Hematopoietic multipotent progenitor cell treated with erythropoietin and hydrocortisone succinate and interleukin-3 and kit ligand, for 8 days (in vitro differentiated cells): Measurements from ENCODE around the gene SARM1.

Experiments
- DNase-seq: peaks from one replicate; pipeline ENCODE4 v3.0.0-alpha.2; 2015

The SARM1 gene

GRCh38 chr17:28342313-28342712 is 29.2 kb upstream of the SARM1 start:
- DNase-seq = no peak

DNA sequence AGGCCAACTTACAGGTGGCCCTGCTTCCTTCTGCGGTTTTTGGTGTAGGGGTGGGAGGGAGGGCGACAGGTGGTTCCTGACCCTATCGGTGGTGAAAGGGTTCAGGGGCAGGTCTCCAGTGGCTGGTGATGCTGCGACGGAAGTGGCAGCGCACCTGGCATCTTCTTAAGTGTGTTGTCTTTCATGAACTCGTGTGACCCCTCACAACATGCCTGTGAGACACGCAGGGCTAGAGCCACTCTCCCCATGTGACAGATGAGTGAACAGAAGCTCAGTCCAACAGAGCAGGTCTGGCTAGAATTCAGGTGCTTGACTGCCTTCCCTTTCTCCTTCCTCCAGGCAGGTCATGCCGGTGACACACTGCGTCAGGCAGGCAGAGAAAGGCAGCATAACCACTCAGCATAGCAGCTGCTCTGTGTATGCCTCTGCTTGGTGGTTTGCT is 28.0 kb upstream of the SARM1 start:
- DNase-seq = no peak

DNA sequence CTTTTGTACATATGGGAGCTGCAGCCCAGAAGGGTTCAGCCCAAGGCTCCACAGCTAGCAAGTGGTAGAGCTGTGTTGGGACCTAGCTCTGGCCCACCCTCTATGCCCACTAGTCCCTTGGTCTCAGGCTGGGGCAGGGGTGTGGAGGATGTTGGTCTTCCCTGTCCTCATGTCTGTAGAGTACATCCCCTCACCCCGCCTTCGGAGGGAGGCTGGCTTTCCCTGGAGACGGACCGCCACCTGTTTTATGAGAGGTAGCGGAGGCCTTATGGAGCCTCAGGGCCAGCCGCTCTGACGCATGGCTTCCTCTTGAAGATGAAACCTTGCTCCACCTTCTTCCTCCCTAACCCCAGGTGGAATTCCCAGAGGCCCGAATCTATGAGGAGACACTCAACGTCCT is 27.5 kb upstream of the SARM1 start:
- no peak for DNase-seq

DNA sequence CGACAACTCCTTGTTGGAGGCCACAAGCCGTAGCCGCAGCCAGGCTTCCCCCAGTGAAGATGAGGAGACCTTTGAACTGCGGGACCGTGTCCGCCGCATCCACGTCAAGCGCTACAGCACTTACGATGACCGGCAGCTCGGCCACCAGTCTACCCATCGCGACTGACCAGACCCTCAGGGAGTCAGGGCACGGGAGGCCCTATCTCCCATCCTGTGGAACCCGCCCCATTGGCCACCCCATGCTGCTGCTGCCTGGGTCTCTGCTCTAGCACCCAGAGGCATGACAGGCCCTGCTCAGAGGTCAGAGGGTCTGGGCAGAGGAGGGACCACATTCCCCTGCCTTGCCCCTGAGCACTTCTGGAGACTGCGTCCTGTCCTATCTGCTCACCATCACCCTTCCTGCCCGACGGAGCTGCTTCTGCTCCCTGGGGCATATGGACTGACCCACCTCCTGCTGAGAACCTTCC is 27.0 kb upstream of the SARM1 start:
- no peak for DNase-seq

GRCh38 chr17:28345419-28346198 is 25.9 kb upstream of the SARM1 start:
- DNase-seq = no peak

- no peak for DNase-seq
Observed at GRCh38 chr17:28346199-28346580, 25.3 kb upstream of the SARM1 start.

DNA sequence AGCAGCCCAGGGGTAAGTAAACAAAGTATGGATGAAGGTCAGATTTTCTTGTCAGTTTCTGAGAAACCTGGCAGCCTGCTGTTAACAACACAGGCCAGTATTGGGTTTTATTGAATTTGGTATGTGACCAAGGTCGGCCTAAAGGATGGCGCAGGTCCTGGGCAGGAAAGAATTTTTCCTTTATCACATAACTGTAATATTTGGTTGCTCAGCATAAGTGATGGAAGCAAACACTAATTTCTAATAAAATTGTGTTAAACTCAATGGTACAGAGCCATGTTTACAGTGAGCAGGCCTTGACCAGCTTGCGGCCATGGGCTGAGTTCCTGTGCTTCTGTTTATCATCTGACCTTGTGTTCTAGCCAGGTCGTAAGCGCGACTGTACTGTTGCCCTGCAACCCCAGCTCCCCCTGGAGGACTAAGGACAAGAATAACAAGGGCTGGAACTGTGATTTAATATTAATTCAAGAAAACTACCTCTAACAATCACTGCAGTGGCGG is 24.7 kb upstream of the SARM1 start:
- DNase-seq = no peak

- no peak for DNase-seq
Observed at GRCh38 chr17:28347261-28347891, 24.1 kb upstream of the SARM1 start.

- no peak for DNase-seq
Observed at GRCh38 chr17:28348979-28349378, 22.5 kb upstream of the SARM1 start.

GRCh38 chr17:28350271-28350670 is 21.2 kb upstream of the SARM1 start:
- DNase-seq = no peak

GRCh38 chr17:28357061-28357900 is 14.2 kb upstream of the SARM1 start, which contains the start of gene POLDIP2:
POLDIP2 (minus strand) TSS chr17:28357527; CDS start chr17:28357448, 79 bp downstream.
- DNase-seq = peak; percentile 94

GRCh38 chr17:28357901-28358197 is 13.6 kb upstream of the SARM1 start:
- DNase-seq = no peak

DNA sequence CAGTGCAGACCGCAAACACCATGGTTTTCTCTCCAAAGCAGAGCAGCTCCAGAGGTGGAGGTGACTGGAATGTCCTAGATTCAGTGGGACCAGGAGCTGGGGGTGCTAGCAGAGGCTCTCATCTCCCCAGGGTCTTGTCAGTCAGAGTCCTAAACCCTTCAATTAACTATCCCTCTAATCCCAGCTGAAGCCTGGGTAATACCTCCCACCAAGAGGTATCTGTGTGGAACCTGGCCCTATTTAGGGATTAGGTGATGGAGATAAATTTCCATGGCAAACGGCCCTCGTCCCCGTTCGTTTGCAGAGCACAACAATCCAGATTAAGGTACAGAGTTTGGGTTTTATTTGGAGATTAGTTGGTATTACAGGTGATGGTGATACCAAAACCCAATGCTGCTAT is 8.3 kb upstream of the SARM1 start:
- no peak for DNase-seq

DNA sequence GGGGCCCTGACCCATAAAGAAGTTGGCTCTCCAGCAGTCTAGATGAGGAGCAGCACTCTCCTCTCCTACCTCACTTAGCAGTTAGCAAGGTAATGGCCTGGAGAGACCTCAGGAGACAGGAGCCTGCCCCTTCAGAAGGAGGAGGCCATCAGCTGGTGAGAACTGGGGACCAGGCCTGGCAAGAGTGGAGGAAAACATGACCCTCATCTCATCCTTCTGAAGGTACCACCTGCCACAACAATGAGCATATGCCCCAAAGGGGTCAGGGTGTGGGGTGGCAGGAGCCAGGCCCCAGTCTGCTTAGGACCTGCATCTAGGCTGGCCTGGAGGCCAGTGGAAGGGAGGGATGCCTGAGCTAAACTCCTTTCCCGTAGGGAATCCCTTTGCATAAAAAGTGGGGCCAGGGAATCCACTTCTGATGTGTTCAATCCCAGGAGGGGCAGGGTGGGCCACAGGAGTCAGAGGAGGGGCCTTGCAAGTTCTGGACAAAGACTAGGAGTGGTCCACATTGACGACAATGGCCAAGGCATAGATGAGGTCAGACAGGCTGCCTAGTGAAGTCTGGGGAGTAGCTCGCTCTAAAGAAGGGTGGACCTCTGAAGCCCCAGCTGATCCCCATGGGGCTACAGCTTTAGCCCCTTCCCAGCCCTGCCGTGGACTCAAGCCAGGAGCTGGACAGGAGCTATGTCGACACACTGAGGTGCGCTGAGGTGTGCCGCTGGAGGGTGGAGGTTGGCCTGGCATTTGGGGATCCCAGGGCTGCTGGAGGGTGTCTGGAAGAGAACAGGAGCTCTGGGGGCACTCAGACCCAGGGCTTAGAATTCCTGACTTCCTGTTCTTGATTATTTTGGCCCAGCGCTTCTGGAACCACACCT is 7.5 kb upstream of the SARM1 start:
- DNase-seq = no peak

- no peak for DNase-seq
Observed at GRCh38 chr17:28364665-28365363, 6.7 kb upstream of the SARM1 start, which contains the start of gene SEBOX. SEBOX (minus strand) TSS chr17:28365199; CDS start chr17:28365151, 48 bp downstream.

DNA sequence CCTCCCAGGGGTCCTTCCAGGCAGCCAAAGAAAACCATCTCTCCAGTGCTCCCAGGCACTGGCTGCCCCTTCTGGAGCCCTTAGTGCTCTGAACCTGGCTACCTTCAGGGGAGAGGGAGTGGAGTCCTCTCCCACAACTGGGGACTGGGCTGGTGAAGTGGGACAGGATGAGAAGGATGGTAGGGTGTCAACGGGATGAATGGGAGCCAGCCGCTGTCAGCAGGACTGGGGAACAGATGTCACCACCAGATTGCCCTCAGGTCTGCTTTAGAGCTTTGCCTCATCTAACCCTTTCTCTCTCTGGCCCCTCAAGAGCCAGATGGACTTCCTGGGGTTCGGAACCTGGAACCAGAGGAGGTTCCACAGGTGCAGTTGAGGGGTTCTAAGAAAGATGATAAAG is 6.0 kb upstream of the SARM1 start:
- no peak for DNase-seq

DNA sequence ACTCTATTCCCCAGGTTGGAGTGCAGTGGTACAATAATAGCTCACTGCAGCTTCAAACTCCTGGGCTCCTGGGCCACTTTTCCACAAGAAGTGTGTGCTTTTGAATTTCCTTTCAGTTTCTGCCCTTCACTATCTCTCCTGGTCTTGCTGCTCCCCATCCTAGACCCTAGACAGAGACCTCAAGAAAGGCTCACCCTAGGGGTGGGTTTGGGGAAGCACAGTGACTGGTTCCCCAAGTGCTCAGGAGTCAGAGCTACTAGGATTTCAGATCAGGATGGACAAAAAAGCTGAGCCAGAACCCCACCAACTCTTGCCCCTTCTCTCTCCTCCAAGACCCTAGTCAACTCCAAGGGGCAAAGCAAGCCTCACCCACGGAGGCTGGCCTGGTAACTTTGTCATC is 4.9 kb upstream of the SARM1 start:
- DNase-seq = peak; percentile 27

- DNase-seq = no peak
Observed at GRCh38 chr17:28367641-28368305, 3.7 kb upstream of the SARM1 start.

- DNase-seq = no peak
Observed at GRCh38 chr17:28368306-28368831, 3.1 kb upstream of the SARM1 start.

- no peak for DNase-seq
Observed at GRCh38 chr17:28368915-28369683, 2.4 kb upstream of the SARM1 start.
